Smooth muscle cell (in vitro differentiated cells): ENCODE results near the gene CLP1. TPM values are rescaled to one million over a fixed set of nuclear protein-coding genes. Genes with fewer than 3 reads are reported as not detected.

ENCODE experiments used
- DNase-seq: peaks from one replicate; lab custom pipeline; 2025; ENCODE audit not compliant: unreplicated experiment; lab: John Stamatoyannopoulos, UW
- H2AFZ ChIP-seq: fragments of 200-600 bp; sonication (generic); 2 replicates; pipeline ENCODE4 v1.6.0; 2016; ENCODE audit warnings: antibody characterized with exemption, low read depth, mild to moderate bottlenecking
- H3F3A ChIP-seq: fragments of 200-600 bp; sonication (generic); 2 replicates; pipeline ENCODE4 v1.6.0; 2017; ENCODE audit warnings: antibody characterized with exemption, low read depth
- H3K27ac ChIP-seq: fragments of 200-600 bp; sonication (generic); 2 replicates; pipeline ENCODE4 v1.5.1; 2016; ENCODE audit warnings: low read depth, mild to moderate bottlenecking
- H3K27me3 ChIP-seq: fragments of 200-600 bp; sonication (generic); 2 replicates; pipeline ENCODE4 v1.6.1; 2016; ENCODE audit warnings: low read depth, mild to moderate bottlenecking
- H3K36me3 ChIP-seq: fragments of 200-600 bp; sonication (generic); 2 replicates; pipeline ENCODE4 v1.5.1; 2016; ENCODE audit warnings: low read depth
- H3K4me1 ChIP-seq: fragments of 200-600 bp; sonication (generic); 2 replicates; pipeline ENCODE4 v1.5.1; 2016; ENCODE audit warnings: low read depth
- H3K4me2 ChIP-seq: fragments of 200-600 bp; sonication (generic); 2 replicates; pipeline ENCODE4 v1.6.0; 2016; ENCODE audit warnings: mild to moderate bottlenecking
- H3K4me3 ChIP-seq: fragments of 200-600 bp; sonication (generic); 2 replicates; pipeline ENCODE4 v1.5.1; 2016; ENCODE audit warnings: mild to moderate bottlenecking
- H3K79me2 ChIP-seq: fragments of 200-600 bp; sonication (generic); 2 replicates; pipeline ENCODE4 v1.6.0; 2016; ENCODE audit warnings: low read depth, mild to moderate bottlenecking
- H3K9ac ChIP-seq: fragments of 200-600 bp; sonication (generic); 2 replicates; pipeline ENCODE4 v1.6.0; 2016; ENCODE audit warnings: low read depth
- H3K9me3 ChIP-seq: fragments of 200-600 bp; sonication (generic); replicated peaks from 2 replicates; pipeline ENCODE4 v1.5.1; 2016; ENCODE audit warnings: low read depth
- H4K20me1 ChIP-seq: fragments of 200-600 bp; sonication (generic); 2 replicates; pipeline ENCODE4 v1.6.0; 2016; ENCODE audit warnings: low read depth
- WGBS: methylation state at CpG from one replicate; pipeline ENCODE4 v1.1.7; 2016; ENCODE audit warnings: low lambda C conversion rate; 5-methylcytosine and 5-hydroxymethylcytosine counted together
- polyA plus RNA-seq: library from polyadenylated mRNA; unstranded; fragments of >200 nt; fragmentation: Nextera tagmentation; extraction: Ambion mirVana; gene quantifications from 2 replicates; pipeline ENCODE4 v1.2.1, GENCODE V29; 2016
- total RNA-seq: library from RNA; depleted of rRNA; stranded (reverse); fragments of >200 nt; gene quantifications from 2 replicates; pipeline ENCODE4 v1.2.3, GENCODE V29; 2014
- TF ChIP-seq, protein P1 (sequence below): fragments of 200-600 bp; sonication (generic); IDR thresholded peaks from 2 replicates; pipeline ENCODE4 v1.5.1; 2017; ENCODE audit warnings: borderline replicate concordance, mild to moderate bottlenecking, antibody characterized with exemption; ENCODE audit not compliant: insufficient read depth, poor library complexity, severe bottlenecking

The CLP1 gene
- total and polyA plus RNA-seq, 2 experiments from 2014 or later: 18.0 to 18.3 TPM

DNA sequence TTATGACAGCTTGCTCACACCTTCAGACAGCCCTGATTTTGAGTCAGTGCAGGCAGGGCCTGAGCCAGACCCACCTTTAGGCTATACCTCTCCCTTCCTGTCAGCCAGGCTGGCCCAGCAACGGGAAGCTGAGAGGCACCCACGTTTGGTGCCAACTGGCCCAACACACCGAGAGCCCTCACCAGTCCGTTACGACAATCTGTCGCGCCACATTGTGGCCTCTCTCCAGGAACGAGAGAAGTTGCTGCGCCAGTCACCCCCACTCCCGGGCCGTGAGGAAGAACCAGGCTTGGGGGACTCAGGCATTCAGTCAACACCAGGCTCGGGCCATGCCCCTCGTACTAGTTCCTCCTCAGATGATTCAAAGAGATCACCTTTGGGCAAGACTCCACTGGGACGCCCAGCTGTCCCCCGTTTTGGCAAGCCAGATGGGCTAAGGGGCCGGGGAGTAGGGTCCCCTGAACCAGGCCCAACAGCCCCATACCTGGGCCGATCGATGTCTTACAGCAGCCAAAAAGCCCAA, 41.3 kb downstream of the CLP1 start:
- Histone ChIP-seq H3K36me3 (peaks cover 27% of the 10 kb centered on the region), H4K20me1 (no peaks in the 10 kb centered on the region), H3K4me1 (no peaks in the 10 kb centered on the region), H3K27ac (no peak overlapping the region), H3K79me2 (no peaks in the 10 kb centered on the region), H3F3A (peaks cover 12% of the 10 kb centered on the region), H3K9me3 (no peaks in the 10 kb centered on the region), H3K9ac (no peak overlapping the region), H3K4me2 (no peak overlapping the region), H3K4me3 (no peak overlapping the region), H2AFZ (no peak overlapping the region), H3K27me3 (no peaks in the 10 kb centered on the region)
- WGBS: 96% methylated on average over 18 of the region's 18 CpGs
- no peak for DNase-seq
- TF ChIP-seq, protein P1, sequence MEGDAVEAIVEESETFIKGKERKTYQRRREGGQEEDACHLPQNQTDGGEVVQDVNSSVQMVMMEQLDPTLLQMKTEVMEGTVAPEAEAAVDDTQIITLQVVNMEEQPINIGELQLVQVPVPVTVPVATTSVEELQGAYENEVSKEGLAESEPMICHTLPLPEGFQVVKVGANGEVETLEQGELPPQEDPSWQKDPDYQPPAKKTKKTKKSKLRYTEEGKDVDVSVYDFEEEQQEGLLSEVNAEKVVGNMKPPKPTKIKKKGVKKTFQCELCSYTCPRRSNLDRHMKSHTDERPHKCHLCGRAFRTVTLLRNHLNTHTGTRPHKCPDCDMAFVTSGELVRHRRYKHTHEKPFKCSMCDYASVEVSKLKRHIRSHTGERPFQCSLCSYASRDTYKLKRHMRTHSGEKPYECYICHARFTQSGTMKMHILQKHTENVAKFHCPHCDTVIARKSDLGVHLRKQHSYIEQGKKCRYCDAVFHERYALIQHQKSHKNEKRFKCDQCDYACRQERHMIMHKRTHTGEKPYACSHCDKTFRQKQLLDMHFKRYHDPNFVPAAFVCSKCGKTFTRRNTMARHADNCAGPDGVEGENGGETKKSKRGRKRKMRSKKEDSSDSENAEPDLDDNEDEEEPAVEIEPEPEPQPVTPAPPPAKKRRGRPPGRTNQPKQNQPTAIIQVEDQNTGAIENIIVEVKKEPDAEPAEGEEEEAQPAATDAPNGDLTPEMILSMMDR: no peak

DNA sequence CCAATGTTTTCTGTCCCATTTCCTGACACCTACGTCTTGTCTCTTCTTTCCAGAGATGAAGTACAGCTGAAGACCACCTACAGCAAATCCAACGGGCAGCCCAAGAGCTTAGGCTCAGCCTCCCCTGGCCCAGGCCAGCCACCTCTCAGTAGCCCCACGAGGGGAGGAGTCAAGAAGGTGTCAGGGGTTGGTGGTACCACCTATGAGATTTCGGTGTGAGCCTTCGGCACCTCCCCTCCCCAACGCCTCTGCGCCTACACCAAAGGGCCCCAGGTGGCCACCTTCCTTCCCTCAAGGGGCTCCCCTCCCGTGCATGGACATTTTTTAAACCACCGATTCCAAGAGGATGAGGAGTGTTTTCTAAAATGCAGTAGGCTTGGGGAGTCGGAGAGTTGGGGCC, 42.3 kb downstream of the CLP1 start:
- no peaks in the 10 kb centered on the region for H3K27me3 ChIP-seq
- no peak overlapping the region for H3K9ac ChIP-seq
- H3K9me3 ChIP-seq: no peaks in the 10 kb centered on the region
- DNase-seq: no peak
- TF ChIP-seq, protein P1: no peak
- no peaks in the 10 kb centered on the region for H4K20me1 ChIP-seq
- peaks cover 15% of the 10 kb centered on the region for H3F3A ChIP-seq
- 94% methylated on average over 10 of the region's 10 CpGs for WGBS
- H3K27ac ChIP-seq: no peak overlapping the region
- H2AFZ ChIP-seq: no peak overlapping the region
- H3K36me3 ChIP-seq: peaks cover 22% of the 10 kb centered on the region
- no peaks in the 10 kb centered on the region for H3K4me1 ChIP-seq
- no peak overlapping the region for H3K4me3 ChIP-seq
- H3K79me2 ChIP-seq: no peaks in the 10 kb centered on the region
- H3K4me2 ChIP-seq: no peak overlapping the region

DNA sequence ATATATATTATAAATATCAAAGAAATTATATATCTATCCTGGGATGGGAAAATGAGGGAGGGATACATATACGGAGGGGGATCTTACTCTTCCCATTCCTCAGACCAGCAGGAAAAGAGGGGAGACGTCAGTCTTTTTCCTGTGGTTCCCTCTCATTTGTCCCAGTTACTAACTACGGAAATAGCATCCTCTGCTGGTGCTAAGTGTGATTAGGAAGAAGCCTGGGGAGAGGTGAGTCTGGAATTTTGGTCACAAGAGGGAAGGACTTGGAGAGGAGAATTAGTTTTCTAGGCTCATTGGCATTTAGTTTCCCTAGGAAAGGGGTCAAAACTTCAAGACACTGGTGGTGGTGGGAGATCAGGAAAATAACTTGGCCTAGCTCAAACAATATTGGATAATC, 42.9 kb downstream of the CLP1 start:
- no peaks in the 10 kb centered on the region for H4K20me1 ChIP-seq
- H3K4me3 ChIP-seq: no peak overlapping the region
- peaks cover 15% of the 10 kb centered on the region for H3F3A ChIP-seq
- H2AFZ ChIP-seq: no peak overlapping the region
- H3K36me3 ChIP-seq: peaks cover 16% of the 10 kb centered on the region
- H3K4me2 ChIP-seq: no peak overlapping the region
- TF ChIP-seq, protein P1: no peak
- H3K4me1 ChIP-seq: no peaks in the 10 kb centered on the region
- no peaks in the 10 kb centered on the region for H3K9me3 ChIP-seq
- no peaks in the 10 kb centered on the region for H3K27me3 ChIP-seq
- no peak for DNase-seq
- 90% methylated on average over 3 of the region's 3 CpGs for WGBS
- peaks cover under 1% of the 10 kb centered on the region for H3K79me2 ChIP-seq
- no peak overlapping the region for H3K9ac ChIP-seq
- H3K27ac ChIP-seq: no peak overlapping the region

DNA sequence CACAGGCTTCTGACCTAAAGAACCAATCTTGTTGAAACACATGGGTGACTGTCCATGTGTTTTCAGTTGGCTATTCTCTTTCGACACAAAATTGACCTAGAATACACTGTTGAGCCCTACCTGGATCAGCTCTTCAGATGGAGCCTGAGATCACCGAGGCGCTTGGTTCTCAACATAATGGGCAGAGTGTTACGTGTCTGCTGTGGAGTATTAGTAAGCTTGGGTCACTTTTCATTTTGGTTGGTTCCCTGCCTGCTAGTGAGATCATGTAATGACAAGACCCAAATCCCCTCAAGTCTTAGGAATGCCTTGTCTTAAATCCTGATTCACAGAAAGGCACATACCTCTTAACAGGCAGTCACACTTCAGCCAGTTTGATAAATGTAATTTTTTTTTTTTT, 45.8 kb downstream of the CLP1 start:
- H3K36me3 ChIP-seq: peaks cover 11% of the 10 kb centered on the region
- peak overlapping the region; percentile 6 for H3K27ac ChIP-seq
- H3K9me3 ChIP-seq: no peaks in the 10 kb centered on the region
- no peaks in the 10 kb centered on the region for H3K4me1 ChIP-seq
- no peak overlapping the region for H2AFZ ChIP-seq
- peaks cover 29% of the 10 kb centered on the region for H3K79me2 ChIP-seq
- H3K4me3 ChIP-seq: no peak overlapping the region
- H3F3A ChIP-seq: peaks cover 15% of the 10 kb centered on the region
- 99% methylated on average over 4 of the region's 4 CpGs for WGBS
- H3K4me2 ChIP-seq: no peak overlapping the region
- no peak for DNase-seq
- H3K9ac ChIP-seq: no peak overlapping the region
- TF ChIP-seq, protein P1: no peak
- H3K27me3 ChIP-seq: no peaks in the 10 kb centered on the region
- peaks cover 16% of the 10 kb centered on the region for H4K20me1 ChIP-seq
